GM21390 (cell line): Measurements from ENCODE around the gene TCP11X2.
A peak's percentile ranks its signal among the peaks of the same experiment; 100 is the strongest.
"Not testable (repeated sequence)": the region's sequence is repeated elsewhere in the genome, so short reads cannot be mapped to it uniquely, and the experiment has no call there.

Source experiments
- ATAC-seq: cut with Tn5 transposase; IDR thresholded peaks from one replicate; pipeline ENCODE4 v1.9.1; 2021; ENCODE audit not compliant: unreplicated experiment

The TCP11X2 gene

DNA sequence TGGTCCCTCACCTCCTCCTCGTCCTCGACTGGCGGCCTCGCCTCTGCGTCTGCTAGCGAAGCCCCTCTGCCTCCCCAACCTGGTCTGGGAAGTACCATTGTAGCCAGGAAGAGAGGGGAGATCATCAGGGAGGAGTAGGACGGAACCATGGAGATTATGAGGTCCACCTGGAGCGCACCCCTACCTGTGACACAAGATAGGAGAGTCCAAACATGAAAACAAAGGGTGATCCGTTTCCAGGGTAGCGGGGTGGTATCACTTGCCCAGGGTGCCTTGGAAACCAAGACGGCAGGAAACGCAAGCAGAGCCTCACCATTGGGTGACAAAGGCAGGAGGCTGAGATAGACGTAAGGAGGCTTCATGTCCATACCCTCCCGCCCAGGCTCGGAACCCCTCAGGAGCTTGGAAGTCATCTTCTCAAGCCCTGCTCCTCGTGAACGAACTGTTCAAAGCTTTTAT lies at the start of gene TCP11X2:
Gene TCP11X2, minus strand, starts transcription at position 51 of the 459 bp plus-strand sequence.
- ATAC-seq, result not testable (repeated sequence)

DNA sequence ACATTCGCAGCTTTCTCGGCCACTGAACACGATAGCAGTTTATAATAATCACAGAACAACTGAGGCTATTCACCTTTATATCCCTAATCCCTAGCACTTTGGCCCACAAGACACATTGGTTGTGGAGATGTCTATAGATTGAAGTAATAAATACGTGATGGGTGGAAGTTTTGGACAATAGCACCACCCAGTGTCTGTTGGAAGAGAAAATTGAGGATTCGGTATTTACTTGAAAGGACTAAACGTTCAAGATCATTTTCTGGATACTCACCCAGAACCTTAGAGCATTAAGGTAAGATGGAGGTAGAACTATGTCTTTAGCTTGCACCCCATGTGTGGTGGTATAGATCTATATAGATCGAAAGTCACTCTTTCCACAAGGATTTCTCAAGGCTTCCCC lies 45.7 kb upstream of the TCP11X2 start:
- no peak for ATAC-seq

DNA sequence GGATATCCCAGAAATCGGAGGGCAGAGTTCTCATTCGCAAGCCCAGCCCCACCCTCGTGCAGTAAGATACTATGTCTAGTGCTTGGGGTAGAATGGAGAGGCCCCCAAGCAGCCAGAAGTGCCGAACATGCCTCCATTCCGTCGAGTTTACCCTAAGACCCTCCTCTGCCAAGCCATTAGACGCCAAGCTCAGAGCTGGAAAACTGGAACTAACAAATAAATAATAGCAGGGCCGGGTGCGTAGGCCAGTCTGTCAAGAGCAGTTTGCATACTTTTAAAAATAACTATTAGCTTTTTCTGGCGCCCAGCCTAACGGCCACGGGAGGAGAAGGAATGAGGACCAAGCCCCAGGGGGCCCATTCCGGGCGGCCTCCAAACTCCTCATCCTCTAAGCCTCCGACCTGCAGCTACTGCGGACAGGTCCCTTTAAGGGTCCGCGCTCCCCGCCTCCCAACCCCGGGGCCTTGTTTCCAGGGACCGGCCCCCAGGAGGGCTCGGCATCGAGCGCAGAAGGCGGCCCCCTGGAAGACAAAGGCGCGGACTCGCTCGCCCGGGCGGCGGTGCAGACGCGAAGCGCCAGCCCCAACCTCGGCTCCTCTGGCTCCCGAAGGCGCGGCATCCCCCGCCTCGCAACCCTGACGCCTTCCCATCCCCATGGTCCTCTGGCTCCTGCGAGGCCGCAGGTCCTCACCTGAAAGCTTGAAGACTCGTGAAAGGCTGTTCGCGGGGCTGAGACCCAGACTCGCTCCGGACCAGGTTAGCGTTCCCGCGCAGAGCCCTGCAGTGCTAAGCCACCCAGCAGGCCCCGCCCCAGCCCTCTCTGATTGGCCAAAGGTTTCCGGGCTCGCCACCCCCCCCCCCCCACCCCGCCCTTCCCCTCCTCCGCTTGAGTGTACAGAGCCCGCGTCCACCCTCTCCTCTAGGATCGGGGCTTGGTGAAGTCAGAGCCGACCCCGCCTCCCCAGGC lies 44.6 kb upstream of the TCP11X2 start, which contains the start of gene TMSB15A:
Gene TMSB15A, minus strand, starts transcription at position 765 of the 967 bp plus-strand sequence.
- ATAC-seq, result peak; percentile 94

DNA sequence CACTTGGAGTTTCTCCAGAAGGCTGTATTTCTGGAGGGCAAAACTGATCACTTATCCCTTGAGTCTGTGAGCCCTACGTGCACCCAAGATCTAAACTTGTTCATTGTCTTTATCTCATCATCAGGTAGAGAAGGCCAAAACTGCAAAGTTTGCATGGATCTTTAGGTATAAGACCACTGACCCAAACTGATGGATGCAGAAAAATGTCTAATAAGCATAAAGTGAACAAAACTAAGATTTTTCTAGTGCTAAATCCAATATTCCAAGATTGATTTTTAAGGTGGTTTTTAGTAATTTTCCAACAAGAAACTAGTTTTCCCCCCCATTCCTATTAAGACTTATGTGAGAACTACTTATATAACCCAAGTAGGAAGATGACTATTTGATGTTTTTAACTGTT lies 42.9 kb upstream of the TCP11X2 start:
- no peak for ATAC-seq

DNA sequence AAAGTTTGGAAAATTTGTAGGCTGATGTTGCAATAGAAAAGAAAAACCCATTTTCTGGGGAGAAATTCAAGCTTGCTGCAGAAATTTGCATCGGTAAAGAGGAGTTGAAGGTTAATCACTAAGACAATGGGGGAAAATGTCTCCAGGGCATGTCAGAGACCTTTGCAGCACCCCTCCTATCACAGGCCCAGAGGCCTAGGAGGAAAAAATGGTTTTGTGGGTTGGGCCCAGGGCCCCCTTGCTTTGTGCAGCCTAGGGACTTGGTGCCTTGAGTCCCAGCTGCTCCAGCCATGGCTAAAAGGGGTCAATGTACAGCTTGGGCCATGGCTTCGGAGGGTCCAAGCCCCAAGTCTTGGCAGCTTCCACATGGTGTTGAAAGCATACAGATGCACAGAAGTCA lies 27.1 kb upstream of the TCP11X2 start:
- ATAC-seq, result no peak

DNA sequence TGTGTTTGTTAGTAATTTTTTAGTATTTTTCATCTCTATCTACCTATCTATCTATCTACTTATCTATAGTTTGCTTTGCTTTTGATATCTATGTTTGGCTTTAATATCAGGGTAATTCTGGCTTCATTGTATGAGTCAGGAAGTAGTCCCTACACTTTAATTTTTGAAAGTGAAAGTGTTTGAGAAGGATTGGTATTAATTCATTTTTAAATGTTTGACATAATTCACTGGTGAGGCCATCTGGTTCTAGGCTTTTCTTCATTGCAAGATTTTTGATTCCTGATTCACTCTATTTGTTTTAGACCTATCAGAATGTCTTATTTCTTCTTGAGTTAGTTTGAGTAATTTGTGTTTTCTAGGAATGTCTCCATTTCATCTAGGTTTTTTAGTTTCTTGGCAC lies 20.2 kb upstream of the TCP11X2 start:
- ATAC-seq, result no peak

DNA sequence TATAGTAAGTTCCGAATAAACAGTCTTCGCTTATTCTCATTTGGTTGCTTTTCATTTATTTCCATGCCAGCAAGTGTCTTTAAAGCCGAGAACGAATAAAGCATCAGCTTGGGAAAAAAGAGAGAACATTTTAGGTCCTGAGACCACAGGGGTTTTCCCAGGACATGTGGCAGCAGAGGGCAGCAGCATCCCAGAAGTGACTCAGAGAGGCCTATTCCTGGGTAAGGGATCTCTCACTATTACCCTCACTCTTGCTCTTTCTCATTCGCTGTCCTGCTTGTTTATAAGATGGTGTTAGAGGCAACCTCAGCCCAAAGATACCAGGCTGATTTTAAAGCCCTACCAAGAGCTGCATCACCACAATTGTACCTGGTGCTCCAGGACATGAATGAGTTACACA lies 7.2 kb upstream of the TCP11X2 start:
- ATAC-seq, result not testable (repeated sequence)

DNA sequence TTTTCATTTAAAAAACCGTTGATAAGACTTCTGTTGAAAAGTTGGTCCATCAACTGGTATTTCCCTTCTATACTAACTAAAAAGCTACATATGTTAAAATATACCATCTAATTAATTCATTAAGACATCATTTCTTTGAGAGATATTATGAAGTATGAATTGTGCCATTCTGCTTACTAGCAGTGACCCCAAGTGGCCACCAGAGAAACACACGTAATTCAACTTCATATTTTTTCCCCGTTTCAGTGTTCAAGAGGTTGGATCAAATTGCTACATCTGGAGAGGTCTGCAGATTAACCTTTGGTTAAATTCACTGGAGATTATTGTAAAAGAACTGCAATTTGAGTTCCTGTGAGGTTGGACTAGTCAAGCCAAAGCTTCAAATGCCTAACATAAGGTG lies 1.4 kb downstream of the TCP11X2 start:
- ATAC-seq, result not testable (repeated sequence)

DNA sequence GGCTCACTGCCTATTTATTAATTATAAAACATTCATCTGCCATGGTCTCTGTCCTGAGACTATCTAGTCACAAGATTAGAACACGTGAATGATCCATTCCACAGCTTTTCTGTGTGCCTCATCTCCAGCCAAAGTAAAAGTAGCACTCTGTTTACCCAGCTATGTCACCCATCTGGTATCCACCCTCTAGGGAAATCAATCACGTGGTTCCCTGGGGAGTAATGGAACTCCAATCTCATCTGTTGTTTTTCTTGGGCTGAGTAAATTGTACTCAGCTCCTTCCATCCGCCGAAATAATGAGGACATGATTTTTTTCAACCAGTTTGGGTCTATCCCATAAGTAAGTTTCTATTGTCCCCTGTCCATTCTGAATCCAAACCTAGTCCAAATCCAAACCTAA lies 13.0 kb downstream of the TCP11X2 start:
- ATAC-seq, result not testable (repeated sequence)

DNA sequence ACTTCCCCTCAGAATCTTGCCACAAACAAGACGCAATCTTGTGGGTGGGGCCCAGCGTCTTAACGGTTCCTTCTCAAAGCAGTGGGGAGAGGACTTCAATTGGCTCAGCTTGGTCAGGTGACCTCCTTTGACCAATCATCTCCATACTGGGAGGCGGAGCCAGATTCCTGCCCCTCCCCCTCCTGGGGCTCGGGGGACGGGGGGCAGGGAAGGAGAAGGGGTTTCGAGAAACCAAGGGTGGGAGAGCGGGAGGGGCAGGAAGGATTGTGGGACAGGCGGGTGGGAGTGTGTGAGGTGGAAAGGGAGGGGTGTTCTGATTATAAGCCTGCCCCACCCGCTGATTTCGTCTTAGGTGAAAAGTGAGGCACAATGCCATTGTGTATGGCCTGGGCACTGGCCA lies 31.7 kb downstream of the TCP11X2 start, which contains the start of gene NXF2B:
Gene NXF2B, minus strand, starts transcription at position 101 of the 400 bp plus-strand sequence. CDS start 59,972 bp downstream, outside the sequence.
- not testable (repeated sequence) for ATAC-seq

DNA sequence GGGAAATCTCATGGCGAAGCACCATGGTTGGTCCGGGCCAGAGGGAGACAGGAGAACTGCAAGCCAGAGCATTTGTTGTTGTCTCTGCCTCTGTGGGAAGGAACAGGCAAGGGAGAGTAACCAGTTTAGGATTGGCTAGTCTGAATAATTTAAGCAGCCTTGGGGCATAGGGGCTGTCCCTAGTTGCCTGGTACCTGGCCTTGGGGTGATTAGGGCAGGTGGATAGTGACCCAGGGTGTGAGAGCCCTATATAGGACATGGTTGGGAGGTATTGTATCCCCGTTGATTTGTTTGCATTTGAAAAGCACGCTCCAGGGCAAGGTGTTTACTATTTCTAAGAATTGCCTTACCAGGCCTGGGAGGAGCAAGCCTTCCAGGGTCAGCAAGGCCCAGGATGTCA lies 57.1 kb downstream of the TCP11X2 start:
- ATAC-seq, result not testable (repeated sequence)
